Adipose tissue (tissue), 3 donors: ENCODE results near the gene MKNK1. TPM values are rescaled to one million over a fixed set of nuclear protein-coding genes. Genes with fewer than 3 reads are reported as not detected.

Source experiments
- H3K27ac ChIP-seq: one replicate; pipeline ENCODE4 v1.5.1; 2013; ENCODE audit warnings: low read depth, low read length
- WGBS, 3 donors: extraction: QIAGEN DNeasy Blood & Tissue Kit; methylation state at CpG; one replicate each; pipeline ENCODE4 v1.1.7; 2013; 5-methylcytosine and 5-hydroxymethylcytosine counted together
- polyA plus RNA-seq, 3 donors: library from polyadenylated mRNA; stranded (reverse); fragments of 200-250 nt; gene quantifications; one replicate each; pipeline ENCODE4 v1.2.3, GENCODE V29; 2013
- donor health status: healthy with polysubstance abuse.
- donor health status: Bipolar disorder and iron deficiency.
- donor health status: healthy.

MKNK1 gene
- polyA plus RNA-seq, 3 donors, result 31.0 to 63.1 (median 39.3) TPM

DNA sequence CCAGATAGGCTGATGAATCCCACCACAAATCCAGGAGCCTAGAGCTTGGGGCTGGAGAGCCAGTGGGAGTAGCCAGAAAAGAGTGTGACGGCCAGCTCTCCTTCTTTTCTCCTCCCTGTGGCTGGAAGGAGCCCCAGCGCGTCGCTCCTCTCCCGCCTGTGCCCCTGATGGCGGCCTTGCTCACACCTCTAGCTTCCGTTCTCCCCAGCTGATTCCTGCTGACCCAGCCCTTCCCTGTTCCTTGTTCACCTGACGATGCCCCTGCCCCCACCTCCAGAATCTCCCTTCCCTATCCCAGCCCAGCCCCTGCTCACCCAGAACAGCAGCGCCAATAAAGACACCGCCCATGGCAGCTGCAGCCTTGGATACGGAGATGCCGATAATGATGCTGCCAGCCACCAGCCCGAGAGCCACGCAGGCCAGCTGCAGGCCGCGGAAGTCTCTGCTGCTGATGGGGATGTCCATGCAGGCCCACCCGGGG is 53.3 kb downstream of the MKNK1 start:
- WGBS, 3 donors, result 64 to 69% (median 65%) methylated on average over 16 to 17 of the region's 17 CpGs
- no peak overlapping the region for H3K27ac ChIP-seq

DNA sequence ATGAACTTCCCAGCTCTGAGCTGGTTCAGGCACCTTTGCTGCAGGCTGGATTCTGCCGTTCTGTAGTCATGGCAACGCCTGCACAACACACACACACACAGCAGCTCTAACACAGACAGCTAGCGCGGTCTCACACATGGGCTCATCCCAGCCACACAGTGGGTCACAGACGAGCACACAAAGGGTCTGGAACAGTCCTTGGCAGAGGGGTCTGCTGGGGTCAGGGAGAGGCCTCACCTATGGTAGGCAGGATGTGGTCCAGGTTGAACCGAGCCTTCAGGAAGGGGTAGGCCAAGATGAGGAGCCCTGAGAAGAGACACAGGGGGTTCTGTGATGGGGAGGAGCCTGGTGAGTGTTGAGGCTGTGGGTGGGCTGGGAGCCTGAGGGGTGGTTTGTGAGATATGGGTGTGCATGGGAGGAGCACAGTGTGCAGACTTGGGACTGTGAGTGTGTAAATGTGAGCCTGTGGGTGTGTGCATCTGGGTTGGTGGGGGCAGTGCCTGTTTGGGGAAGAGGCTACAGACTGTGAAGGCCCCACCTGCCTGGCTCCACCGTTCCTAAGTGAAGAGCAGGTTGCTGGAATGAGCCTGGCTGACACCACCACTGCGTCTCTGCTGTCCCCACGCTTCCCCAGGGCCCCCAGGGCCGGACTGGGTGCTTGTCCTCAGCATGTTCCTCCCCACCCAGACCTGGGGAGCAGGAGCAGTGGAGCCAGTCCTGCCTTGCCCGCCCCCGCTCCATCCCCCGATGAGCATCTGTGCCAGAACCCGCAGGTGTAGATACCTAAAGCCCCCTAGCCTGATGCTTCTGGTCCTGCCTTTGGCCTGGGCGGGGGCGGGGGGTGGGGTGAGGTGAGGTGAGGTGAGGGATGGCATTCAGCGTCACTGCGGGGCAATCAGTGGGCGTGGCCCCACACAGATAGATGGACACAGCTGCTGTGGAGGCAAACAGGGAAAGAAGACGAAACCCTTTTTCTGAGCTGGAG is 54.1 kb downstream of the MKNK1 start:
- no peak overlapping the region for H3K27ac ChIP-seq
- WGBS, 3 donors, result 54 to 58% (median 55%) methylated on average over 20 of the region's 20 CpGs

DNA sequence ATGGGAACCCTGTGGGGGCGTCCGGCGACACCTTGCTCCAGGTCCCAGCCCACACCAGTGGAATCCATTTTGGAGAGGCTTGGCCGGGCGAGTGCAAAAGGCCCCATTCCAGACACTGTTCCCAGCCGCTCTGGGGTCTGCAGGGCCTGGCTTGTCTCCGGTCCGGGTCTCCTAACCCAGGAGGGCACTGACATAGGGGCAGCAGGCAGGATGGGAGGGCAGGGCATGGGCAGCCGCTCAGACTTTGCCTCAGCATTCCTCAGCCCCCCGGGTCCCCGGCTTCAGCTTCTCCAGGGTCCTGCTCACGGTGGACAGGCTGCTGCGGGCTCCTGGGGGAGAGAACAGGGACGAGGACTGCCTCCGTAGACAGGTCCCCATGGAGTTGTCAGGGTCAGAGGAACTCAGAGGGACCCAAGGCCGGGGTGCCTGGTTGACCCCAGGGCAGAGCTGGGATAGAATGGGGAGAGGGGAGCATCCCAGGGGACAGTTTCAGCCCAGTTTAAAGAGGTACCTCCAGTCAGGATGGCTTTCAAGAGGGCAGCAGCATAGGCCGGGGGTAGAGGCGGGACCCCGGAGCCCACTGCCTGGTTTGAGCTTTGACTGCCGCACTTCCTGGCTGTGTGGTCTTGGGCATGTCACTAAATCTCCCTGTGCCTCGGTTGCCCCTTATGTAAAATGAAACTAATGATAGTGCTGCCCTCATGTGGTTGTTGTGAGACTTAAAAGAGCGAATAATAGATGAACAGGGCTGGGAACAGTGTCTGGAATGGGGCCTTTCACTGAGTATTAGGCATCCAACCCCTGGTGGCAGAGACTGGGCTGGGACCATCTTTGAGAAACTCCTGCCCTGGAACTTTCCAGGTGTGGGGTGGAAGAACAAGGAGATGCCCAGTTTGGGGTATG is 56.3 kb downstream of the MKNK1 start:
- 72 to 79% (median 77%) methylated on average over 22 of the region's 22 CpGs for WGBS, 3 donors
- H3K27ac ChIP-seq, result no peak overlapping the region

DNA sequence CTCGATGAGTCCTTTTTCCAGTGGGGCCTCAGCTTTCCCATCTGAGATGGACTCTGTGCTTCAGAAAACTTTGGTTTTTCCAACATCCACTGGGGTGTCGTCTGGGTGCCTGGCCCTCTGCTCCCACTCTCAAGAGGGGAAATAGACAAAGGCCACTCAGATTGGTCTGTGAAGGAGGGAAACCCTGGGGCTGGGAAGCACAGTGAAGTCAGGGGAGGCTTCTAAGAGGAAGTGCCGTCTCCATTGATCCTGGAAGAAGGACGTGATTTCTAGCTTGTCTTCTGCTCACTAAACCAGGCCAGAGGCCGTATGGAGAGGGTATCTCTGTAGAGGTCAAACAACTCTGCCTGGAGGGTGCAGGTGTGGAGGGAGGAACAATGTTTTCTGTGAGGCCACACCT is 57.9 kb downstream of the MKNK1 start:
- 67 to 70% (median 70%) methylated on average over 5 of the region's 5 CpGs for WGBS, 3 donors
- no peak overlapping the region for H3K27ac ChIP-seq

DNA sequence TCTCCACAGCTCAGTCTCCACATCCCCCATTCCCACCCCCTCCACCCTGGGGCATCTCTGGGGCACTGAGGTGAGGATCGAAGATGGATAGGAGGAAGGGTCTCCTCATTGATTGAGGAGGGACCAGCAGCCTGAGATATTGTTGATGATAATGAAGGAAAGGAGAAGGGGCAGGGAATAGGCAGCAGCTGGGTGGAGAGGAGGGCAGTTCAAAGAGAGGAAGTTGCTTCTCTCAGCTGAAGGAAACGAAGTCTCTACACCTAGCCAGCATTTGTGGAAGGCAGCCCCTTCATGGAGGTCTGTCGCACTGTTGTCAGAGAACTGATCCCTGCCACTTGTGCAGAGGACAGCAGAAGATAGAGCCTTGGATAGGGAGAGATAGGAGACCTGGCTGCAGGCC is 58.3 kb downstream of the MKNK1 start:
- 60 to 88% (median 64%) methylated on average over 3 of the region's 3 CpGs for whole genome bisulfite sequencing, 3 donors
- no peak overlapping the region for H3K27ac ChIP-seq

DNA sequence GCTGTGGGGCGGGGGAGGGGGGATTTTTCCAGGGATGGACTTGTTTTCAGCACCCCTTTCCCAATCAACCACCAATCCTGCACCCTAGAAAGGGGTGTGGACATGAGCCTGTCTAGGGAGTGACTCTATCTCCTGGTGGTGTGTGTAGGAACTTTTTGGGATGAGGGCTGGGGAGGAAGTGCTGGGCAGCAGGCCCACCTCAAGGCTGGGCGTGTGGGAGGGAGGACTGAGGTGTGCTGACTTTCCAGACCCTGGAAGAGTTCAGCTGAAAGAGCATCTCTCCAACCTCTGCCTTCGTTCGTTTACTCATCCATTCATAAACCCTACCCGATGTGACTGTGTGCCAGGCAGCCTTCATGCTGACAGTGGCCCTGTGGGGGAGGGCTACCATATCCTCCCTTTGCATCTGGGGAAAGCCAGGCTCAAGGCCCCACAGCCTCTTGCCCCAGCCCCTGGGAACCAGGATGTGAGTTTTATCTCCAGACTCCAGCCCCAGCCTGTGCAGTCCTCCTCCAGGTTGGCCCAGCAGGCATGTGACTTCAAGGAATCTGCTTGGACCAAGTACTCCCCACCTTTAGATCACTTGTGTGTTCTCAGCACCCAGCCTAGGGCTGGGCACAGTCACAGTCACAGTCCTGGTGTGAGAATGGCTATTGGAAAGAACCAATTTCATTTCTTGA is 59.4 kb downstream of the MKNK1 start:
- 52 to 69% (median 59%) methylated on average over 5 of the region's 5 CpGs for WGBS, 3 donors
- no peak overlapping the region for H3K27ac ChIP-seq

DNA sequence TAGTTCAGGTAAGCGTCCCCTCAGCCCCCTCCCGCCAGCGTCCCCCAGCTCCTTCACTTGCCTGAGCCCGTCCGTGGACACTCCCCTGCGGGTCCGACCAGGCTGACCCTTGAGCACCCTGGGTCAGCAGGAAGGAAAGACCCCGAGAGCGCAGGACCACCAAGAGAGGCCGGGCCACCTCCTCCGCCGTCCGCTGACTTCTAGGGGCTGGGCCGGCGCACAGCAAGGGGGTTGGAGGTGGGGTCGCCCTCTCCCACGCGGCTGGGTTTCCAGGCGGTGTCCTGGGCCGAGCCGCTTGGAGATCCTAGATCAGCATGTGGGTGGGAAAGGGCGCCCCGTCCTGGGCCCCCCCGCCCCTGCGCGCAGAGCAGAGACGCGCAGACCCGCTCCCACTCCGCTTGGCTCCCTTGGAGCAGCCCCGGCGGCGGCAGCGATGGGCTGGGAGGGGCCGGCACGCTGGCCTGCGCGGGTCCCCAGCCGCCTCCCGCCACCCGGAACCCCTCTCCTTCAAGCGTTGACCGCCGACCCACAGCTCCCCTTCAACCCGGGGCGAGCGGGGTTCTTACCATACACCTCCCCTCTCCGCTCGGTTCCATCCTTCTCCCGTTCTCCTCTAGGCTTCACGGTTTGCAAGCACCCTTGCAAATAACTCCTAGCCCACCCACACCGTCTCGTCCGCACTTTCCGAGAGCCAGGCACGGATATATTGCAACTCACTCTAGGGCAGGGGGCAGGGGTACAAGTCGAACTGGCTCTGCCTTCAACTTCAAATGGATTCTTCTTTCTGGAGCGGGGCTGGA is 60.1 kb downstream of the MKNK1 start:
- 7 to 11% (median 8%) methylated on average over 55 to 58 of the region's 58 CpGs for WGBS, 3 donors
- H3K27ac ChIP-seq, result no peak overlapping the region

DNA sequence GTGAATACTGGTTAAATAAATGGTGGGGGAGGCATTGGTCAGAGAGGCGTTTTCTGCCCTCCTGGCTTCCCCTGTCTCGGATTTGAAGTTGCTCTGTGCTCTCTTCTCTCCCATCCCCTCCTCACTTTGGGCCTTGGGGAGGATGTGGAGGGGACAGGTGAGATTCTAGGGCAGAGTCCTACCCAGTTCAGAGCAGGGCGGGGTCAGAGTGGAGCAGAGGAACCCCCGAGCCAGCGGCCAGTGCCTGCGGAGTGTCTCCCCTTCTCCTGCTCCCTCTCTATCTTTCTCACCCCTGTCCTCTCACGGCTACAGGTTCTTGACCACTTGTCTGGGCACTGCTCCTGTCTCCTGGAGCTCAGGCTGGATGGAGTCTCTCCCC is 60.7 kb downstream of the MKNK1 start:
- H3K27ac ChIP-seq, result no peak overlapping the region
- 59 to 68% (median 61%) methylated on average over 7 of the region's 7 CpGs for WGBS, 3 donors

DNA sequence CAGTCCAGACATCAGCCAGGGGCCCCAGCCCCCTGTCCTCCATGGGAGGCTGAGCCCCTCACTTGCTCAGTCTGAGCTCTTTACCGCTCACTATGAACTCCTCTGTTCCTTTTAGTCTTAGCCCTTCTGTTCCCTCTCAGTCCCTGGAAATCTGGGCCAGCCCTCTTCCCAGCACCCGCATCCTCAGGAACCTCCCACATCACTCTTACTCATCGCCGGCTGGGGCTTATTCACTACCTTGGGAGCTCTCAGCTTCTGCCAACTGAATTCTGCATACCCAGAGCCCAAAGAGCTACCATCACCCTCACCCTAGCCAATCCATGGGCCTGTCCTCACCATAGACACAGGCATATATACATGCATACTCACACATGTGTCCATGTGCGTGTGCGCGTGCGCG is 64.1 kb downstream of the MKNK1 start:
- WGBS, 3 donors, result 79 to 82% (median 79%) methylated on average over 7 to 9 of the region's 9 CpGs
- H3K27ac ChIP-seq, result no peak overlapping the region

DNA sequence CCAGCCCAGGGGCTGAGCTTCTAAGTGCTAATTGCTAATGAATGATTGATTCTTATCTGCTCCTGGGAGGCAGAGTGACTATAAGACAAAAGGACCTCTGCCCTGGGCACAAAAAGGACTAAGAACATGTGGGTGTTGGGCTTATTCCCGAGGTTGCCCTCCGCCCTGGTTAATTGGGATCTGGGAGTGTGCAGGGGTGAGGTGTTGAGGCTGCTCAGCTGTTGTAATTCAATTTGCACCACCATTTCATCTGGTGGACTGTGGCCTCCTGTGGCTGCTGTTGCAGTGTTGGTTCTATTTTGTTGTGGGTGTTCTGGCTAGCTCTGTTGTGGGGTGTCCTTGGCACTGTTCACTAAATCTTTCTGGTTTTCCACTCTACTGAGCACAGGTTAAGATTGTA is 65.9 kb downstream of the MKNK1 start:
- WGBS, 3 donors, result 73 to 89% (median 76%) methylated on average over 2 of the region's 2 CpGs
- H3K27ac ChIP-seq, result no peak overlapping the region

DNA sequence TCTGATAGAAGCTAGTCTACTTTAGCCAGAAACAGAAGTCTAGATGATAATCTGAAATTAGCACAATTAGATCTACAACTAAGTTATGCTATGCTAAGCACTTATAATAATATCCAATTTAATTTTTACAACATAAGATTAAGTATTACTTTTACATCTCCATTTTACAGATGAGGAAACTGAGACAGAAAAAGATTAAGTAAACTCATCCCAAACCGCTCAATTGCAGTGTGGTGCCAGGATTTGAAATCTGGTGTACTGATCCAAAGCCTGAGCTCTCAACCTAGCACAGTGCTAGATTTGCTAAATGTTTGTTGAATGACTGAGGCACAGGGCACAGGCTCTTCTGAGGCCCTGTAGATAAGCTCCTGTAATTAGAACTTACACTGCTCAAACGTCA is 66.4 kb downstream of the MKNK1 start:
- 68 to 74% (median 73%) methylated on average over 2 of the region's 2 CpGs for WGBS, 3 donors
- no peak overlapping the region for H3K27ac ChIP-seq

DNA sequence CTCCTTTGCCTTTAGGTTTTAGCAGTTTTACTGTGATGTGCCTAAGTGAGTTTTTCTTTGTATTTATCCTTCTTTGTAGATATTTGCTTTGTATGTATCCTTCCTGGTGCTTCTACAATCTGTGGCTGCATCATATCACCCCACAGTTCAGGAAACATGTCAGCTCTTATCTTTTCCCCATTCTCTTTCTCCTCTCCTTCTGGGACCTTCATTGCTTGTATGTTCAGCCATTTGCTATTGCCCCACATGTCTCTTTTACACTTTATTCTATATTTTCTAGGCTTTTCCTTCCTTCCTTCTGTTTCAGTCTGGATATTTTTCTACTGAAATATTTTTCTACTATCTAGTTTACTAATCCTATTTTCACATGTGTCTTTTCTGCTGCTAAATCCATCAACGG is 67.5 kb downstream of the MKNK1 start:
- no peak overlapping the region for H3K27ac ChIP-seq
- 89 to 96% (median 93%) methylated on average over 1 of the region's 1 CpG for WGBS, 3 donors

DNA sequence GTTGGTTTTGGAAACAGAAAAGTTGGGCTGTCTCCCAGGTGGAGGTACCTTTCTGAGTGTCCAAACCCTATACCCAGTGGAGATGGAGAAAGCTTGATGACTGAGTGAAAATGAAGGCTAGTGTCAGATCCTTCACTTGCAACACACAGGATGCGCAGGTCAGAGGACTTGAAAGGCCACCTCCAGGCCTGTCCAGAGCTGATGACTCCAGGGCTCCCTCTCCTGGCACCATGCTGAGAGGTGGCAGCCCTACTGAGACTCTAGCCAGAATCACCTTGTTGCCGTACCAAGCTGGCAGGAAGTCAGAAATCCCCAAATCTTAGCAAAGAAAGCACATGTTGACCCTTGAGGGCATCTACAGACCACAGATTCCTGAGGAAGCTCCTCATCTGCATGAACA is 69.0 kb downstream of the MKNK1 start:
- WGBS, 3 donors, result 58 to 65% (median 64%) methylated on average over 2 of the region's 2 CpGs
- no peak overlapping the region for H3K27ac ChIP-seq

DNA sequence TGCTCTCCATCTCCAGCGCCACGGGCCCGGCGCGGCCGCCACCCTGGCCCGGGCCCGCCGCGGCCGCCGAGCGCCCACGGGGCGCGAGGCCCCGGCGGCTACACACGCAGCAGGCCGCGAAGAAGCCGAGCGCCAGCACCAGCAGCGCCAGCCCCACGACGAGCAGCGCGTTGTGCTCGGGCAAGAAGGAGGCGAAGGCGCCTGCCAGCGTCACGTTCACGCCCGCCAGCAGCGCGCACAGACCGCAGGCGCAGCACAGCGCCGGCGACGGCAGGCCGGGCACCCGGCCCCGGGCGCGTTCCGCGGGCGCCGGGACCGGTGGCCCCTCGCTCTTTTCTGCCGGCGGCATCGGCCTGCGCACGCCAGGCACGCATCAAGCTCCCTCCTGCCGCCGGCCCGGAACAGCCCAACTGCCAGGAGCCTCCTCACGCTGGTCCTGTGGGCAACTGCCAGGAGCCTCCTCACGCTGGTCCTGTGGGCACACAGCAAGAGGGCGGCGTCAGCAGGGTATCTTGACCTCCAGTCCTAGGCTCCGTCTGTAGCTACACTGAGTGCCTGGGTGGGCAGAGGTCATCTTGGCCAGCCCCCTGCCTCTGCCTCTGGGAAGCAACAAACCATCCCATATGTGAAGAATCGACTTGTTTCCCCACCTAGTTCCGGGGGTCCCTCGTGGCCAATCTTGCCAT is 70.7 kb downstream of the MKNK1 start:
- no peak overlapping the region for H3K27ac ChIP-seq
- 6 to 14% (median 7%) methylated on average over 42 to 71 of the region's 71 CpGs for WGBS, 3 donors

DNA sequence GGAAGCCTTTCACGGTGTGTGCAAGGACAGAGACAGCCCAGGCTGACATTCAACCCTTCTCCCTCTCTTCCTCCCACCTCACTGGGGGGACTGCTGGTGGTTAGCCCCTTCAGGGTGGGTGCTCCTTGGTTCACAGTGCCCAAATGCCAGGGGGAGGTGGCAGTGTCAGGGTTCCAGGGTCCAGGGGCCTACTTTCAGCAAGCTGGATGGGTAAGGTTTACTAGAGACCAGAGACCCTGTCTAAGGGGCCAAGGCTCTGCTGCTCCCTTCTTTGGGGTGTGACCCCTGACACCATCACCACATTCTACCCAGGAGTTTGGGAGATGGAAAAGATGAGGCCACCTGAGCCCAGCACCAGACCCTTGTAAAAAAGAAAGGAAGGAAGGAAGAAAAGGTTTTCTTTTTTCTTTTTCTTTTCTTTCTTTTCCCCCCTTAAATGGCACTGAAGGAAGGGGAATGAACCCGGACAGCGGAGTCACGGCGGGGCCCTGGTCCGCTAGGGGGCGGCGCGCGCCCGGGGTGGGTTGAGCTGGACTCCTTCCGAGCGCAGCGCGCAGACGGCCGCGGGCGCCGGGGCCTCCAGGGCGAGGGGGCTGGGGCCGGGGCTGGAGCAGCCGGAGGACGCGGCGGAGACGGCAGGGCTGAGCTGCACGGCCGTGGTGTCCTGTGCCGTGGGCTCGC is 71.4 kb downstream of the MKNK1 start:
- no peak overlapping the region for H3K27ac ChIP-seq
- WGBS, 3 donors, result 2% methylated on average over 27 to 31 of the region's 31 CpGs

DNA sequence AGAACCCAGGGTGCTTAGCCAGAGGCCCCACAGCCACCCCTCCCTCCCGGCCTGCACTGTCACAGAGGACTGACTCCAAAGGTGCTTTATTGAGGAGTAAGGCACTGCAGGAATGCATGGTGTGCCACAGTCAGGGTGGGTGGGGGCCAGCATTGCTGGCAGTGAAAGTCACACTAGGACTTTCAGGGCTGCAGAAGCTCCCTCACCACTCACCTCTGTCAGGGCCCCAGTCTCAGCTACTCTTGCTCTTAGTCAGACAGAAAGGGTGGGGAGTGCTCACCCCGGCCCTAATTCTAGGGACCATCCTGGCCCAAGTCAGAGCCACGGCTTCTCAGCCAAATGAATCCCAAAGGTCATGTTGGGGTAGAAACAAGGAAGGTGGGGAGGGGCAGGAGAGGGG is 72.0 kb downstream of the MKNK1 start:
- 64 to 68% (median 65%) methylated on average over 3 of the region's 3 CpGs for WGBS, 3 donors
- H3K27ac ChIP-seq, result no peak overlapping the region
